H1 (cell line): ENCODE measurements around the gene BPIFB3.

ENCODE experiments used
- CBX8 ChIP-seq: fragments of 300-800, 300-1000 bp; sonication (generic); IDR thresholded peaks from 2 replicates; pipeline ENCODE4 v1.7.1; 2016; ENCODE audit warnings: low read depth, low read length, borderline replicate concordance
- EZH2 ChIP-seq: fragments of 200-600 bp; sonication (generic); IDR thresholded peaks from 2 replicates; pipeline ENCODE4 v1.7.1; 2012; ENCODE audit warnings: low read depth, mild to moderate bottlenecking, moderate library complexity, low read length, inconsistent platforms; ENCODE audit not compliant: severe bottlenecking
- HDAC2 ChIP-seq, 2 experiments: fragments of 300-600 bp in 1 of 2; sonication (generic) in 1 of 2; IDR thresholded peaks; 2 replicates each; pipeline ENCODE4 v1.6.1; 2011 to 2012; ENCODE audit warnings: low read depth in 2 of 2, low read length in 2 of 2, mild to moderate bottlenecking in 2 of 2, moderate library complexity in 2 of 2, borderline replicate concordance in 1 of 2, inconsistent platforms in 1 of 2
- KDM5A ChIP-seq: fragments of 200-600 bp; IDR thresholded peaks from 2 replicates; pipeline ENCODE4 v1.7.1; 2012; ENCODE audit warnings: mild to moderate bottlenecking, low read length, inconsistent platforms, mixed read lengths
- SIN3A ChIP-seq, 2 experiments: IDR thresholded peaks in 1 of 2; conservative IDR thresholded peaks in 1 of 2; 2 replicates each; pipeline ENCODE4 v1.6.1; 2011 to 2012; ENCODE audit warnings: low read length in 2 of 2, improper control_type of control experiment in 1 of 2, low read depth in 1 of 2, mild to moderate bottlenecking in 1 of 2
- SRF ChIP-seq: IDR thresholded peaks from 2 replicates; pipeline ENCODE4 v1.6.1; 2011; ENCODE audit warnings: mild to moderate bottlenecking, low read depth, low read length, moderate library complexity
- YY1 ChIP-seq: IDR thresholded peaks from 2 replicates; pipeline ENCODE4 v1.6.1; 2011; ENCODE audit warnings: low read depth, mild to moderate bottlenecking, low read length
- TF ChIP-seq, protein P1 (sequence below), 3 experiments: IDR thresholded peaks; 1 replicate in 2 of 3; 2 replicates in 1 of 3; pipeline versions ENCODE4 v1.5.1 to v1.6.1; 2011; ENCODE audit warnings: low read length in 3 of 3, mild to moderate bottlenecking in 3 of 3, inconsistent platforms in 2 of 3, low read depth in 1 of 3, moderate library complexity in 1 of 3; ENCODE audit not compliant: insufficient read depth in 1 of 3; ENCODE audit errors: control extremely low read depth in 1 of 3
- TF ChIP-seq, protein P2 (sequence below): IDR thresholded peaks from 2 replicates; pipeline ENCODE4 v1.6.1; 2011; ENCODE audit warnings: low read length, improper control_type of control experiment

DNA sequence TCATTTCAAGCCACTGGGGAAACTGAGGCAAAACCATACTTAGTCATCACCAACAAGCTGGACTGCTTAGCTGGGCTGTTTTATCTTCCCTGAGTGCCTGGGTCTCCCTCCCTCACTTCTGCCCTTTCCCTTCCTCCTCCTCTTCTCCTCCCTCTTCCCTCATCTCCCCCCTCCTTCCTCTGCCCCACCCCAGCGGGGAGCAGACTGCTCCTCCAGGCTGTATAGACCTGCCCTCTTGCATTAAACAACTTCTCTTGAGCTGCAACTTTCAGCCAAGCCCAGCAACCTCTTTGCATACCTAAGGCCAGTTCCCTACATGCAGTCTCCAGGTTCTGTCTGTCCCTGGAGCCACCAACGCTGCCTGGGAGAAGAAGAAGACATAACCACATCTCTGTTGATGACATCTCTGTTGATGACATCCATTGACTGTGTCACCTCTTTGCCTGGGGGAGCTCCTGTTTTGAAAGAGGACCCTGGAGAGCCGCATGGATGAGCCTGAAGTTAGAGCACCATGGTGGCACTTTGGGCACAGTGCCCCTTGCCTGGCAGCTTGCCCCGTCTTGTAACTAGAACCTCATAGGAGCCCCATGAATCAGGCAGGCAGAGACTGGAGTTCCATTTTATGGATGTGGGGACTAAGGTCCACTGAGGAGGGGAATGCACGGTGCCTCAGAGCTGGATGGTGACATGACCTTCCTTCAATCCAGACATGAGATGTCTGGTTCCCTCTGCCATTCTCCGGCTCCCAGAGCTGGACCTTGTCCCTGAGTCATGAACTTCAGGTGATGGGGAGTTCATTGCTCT lies 30.1 kb upstream of the BPIFB3 start:
- TF ChIP-seq EZH2 (no peak), YY1 (no peak), SIN3A (conservative IDR thresholded peaks at IDR 0.05 in 1 of 2, IDR thresholded peaks at IDR 0.05 in 1 of 2; ENCODE audit: low read depth in 1 of 2, low read length in 2 of 2) (no peak), CBX8 (no peak), SRF (no peak), KDM5A (no peak), HDAC2 (IDR thresholded peaks at IDR 0.05; ENCODE audit: borderline replicate concordance in 1 of 2, low read depth in 2 of 2, low read length in 2 of 2) (no peak)
- TF ChIP-seq, protein P1, sequence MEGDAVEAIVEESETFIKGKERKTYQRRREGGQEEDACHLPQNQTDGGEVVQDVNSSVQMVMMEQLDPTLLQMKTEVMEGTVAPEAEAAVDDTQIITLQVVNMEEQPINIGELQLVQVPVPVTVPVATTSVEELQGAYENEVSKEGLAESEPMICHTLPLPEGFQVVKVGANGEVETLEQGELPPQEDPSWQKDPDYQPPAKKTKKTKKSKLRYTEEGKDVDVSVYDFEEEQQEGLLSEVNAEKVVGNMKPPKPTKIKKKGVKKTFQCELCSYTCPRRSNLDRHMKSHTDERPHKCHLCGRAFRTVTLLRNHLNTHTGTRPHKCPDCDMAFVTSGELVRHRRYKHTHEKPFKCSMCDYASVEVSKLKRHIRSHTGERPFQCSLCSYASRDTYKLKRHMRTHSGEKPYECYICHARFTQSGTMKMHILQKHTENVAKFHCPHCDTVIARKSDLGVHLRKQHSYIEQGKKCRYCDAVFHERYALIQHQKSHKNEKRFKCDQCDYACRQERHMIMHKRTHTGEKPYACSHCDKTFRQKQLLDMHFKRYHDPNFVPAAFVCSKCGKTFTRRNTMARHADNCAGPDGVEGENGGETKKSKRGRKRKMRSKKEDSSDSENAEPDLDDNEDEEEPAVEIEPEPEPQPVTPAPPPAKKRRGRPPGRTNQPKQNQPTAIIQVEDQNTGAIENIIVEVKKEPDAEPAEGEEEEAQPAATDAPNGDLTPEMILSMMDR (IDR thresholded peaks at IDR 0.05; ENCODE audit: control extremely low read depth in 1 of 3, insufficient read depth in 1 of 3, low read depth in 1 of 3, low read length in 3 of 3): no peak
- TF ChIP-seq, protein P2, sequence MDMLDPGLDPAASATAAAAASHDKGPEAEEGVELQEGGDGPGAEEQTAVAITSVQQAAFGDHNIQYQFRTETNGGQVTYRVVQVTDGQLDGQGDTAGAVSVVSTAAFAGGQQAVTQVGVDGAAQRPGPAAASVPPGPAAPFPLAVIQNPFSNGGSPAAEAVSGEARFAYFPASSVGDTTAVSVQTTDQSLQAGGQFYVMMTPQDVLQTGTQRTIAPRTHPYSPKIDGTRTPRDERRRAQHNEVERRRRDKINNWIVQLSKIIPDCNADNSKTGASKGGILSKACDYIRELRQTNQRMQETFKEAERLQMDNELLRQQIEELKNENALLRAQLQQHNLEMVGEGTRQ: no peak
